Hindlimb muscle (tissue), 1 donor: Measurements from ENCODE around the gene COG2. TPM values are rescaled to one million over a fixed set of nuclear protein-coding genes. Genes with fewer than 3 reads are reported as not detected.
"Not testable (repeated sequence)": the region's sequence is repeated elsewhere in the genome, so short reads cannot be mapped to it uniquely, and the experiment has no call there.

Source experiments
- DNase-seq: peaks from one replicate; pipeline ENCODE4 v3.0.0-alpha.2; 2013
- polyA plus RNA-seq: library from polyadenylated mRNA; unstranded; fragments of 120-200 nt; gene quantifications from one replicate; pipeline ENCODE4 v1.2.1, GENCODE V29; 2013; ENCODE audit not compliant: insufficient read length

Gene COG2
- 23.9 TPM for polyA plus RNA-seq

DNA sequence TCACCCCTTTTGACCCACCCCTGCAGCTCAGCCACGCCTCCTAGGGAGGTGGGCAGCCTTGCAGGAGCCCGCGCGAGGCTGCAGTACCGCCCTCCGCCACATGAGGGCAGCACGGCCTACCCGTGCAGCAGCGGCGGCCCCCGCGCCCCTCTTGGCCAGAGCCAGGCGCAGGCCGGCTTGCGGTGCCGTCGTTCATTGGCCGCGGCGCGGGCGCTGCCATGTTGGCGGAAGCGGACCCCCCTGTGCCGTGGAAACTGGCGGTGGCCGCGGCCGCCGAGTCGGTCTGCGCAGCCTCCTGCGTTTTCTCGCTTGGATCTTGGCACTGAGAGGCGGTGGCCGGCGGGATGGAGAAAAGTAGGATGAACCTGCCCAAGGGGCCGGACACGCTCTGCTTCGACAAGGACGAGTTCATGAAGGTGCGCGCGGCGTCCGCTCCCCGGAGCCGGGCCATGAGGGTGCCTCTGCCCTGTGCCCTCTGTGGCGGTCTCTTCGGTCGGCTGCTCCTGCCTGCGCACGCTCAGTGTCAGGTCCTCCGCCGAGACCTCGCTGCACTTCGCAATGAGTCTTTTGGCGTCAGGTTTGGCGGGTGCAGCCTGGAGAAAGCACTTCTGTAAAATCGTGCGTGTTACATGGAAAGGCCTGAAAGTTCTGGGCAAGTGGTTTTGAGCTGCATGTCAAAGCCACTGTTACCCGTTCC, at the start of gene COG2:
COG2 (plus strand) TSS at position 219 of the 697 bp plus-strand sequence; CDS start at position 345, 126 bp downstream.
- DNase-seq: peak; percentile 94

- no peak for DNase-seq
Observed at GRCh38 chr1:230592848-230593414, 49.4 kb upstream of the COG2 start.

- DNase-seq: no peak
Observed at GRCh38 chr1:230594214-230594773, 48.0 kb upstream of the COG2 start.

DNA sequence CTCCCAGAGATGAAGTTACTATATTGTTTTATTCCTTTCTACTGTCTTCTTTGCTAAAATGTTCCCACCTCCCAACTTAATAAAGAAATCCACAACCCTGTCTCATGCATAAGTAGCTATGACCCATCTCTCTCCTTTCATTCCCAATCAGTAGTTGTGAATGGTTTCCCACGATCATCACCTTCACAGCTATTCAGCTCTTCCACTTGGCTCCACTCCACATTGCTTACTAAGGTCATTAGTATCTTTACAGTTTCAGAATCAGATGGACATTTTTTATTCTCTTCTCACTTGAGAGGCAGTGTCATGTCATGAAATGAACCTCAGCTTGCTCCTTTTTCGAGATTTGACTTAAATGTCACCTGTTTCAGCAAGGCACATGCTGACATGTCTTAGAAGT, 47.1 kb upstream of the COG2 start:
- DNase-seq: no peak

DNA sequence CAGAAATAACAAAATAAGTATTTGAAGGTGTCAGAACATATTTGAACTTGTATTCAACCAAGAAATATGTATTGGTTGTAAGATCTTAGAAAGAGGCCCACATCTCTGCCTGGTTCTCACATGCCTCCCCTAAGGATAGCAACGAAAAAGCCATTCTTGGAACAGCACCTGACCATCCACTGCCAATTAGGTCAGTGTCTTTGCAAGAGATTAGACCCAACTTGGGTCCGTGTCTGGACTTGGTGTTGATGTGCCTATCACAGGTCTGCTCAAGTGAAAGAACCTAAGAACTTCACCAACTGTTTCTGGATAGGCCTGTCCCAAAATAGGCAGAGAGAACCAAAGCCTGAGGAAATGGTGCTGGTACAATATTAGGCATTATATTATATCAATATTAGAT, 46.0 kb upstream of the COG2 start:
- no peak for DNase-seq

GRCh38 chr1:230598745-230599144, 43.5 kb upstream of the COG2 start:
- DNase-seq: no peak

DNA sequence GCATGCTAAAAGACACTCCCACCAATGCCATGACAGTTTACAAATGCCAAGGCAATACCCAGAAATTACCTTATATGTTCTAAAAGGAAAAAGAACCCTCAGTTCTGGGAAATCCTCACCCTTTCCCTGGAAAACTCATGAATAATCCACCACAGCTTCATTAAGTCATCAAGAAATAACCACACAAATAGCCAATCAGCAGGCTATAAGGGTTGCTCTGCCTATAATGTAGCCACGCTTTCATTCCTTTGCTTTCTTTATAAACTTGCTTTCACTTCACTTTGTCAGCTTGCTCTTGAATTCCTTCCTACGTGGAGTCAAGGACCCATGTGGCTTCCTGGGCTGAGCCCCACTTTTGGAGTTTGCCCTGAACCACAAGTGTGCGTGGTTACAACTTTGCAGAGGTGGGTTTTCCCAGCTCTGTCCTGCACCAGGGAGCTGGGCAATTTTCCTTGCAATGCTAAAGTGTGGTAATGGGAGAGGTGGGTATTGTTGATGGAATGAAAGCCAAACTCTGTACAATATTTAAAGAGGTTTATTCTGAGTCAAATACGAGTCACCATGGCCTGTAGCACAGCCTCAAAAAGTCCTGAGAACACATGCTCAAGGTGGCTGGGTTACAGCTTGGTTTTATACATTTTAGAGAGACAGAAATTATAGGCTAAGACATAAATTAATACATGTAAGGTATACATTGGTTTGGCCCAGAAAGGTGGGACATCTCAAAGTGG, 42.2 kb upstream of the COG2 start:
- no peak for DNase-seq

GRCh38 chr1:230600657-230601400, 41.5 kb upstream of the COG2 start:
- not testable (repeated sequence) for DNase-seq

GRCh38 chr1:230609208-230609607, 33.1 kb upstream of the COG2 start:
- DNase-seq: peak; percentile 22

- no peak for DNase-seq
Observed at GRCh38 chr1:230610589-230610988, 31.7 kb upstream of the COG2 start.

- DNase-seq: no peak
Observed at GRCh38 chr1:230611128-230611877, 31.0 kb upstream of the COG2 start.

DNA sequence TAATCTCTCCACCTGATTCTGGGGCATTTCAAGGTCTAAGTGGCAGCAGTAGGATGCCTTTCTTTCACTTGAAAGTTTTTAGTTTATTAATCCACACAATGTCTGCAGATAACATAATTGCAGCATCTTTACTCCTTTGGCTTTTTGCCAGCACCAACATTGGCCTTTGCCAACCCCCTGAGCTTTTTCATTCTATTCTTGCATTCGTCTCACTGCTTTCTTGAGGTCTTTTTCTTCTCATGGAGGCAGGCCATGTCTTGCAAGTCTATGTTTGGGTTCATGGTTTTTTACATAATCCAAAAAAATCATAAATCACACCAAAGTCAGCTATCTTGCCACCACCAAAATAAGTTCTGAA, 30.4 kb upstream of the COG2 start:
- DNase-seq: no peak

DNA sequence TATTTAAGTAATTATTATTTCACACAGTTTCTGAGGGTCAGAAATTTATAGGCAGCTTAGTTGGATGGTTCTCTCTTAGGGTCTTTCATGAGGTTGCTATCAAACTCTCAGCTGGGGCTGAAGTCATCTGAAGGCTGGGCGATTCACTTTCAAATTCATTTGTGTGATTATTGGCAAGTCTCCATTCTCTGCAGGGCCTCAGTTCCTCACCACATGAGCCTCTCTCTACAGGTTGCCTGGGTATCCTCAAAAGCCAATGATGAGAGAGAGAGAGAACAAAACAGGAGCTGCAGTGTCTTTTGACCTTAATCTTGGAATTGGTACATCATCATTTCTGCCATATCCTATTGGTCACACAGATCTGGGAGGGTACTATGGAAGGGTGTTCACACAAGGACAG, 29.6 kb upstream of the COG2 start:
- no peak for DNase-seq

DNA sequence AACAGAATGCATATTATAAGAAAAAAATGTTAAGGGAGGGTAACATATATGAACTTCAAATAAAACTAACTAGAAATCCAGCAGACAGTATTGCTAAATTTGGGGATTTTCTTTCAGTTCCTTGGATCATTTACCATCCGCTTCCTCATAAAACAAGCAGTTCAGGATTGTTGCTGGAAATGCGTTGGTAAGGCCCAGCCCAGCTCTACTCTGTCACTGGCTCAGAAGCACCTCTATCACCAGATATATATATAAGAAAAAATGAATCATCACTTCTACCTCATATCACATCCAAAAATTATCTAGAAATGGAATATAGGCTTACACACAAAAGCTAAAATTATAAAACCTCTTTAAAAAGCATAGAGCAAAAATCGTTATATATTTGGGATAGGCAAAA, 28.2 kb upstream of the COG2 start:
- DNase-seq: no peak

GRCh38 chr1:230618537-230618936, 23.7 kb upstream of the COG2 start:
- no peak for DNase-seq

DNA sequence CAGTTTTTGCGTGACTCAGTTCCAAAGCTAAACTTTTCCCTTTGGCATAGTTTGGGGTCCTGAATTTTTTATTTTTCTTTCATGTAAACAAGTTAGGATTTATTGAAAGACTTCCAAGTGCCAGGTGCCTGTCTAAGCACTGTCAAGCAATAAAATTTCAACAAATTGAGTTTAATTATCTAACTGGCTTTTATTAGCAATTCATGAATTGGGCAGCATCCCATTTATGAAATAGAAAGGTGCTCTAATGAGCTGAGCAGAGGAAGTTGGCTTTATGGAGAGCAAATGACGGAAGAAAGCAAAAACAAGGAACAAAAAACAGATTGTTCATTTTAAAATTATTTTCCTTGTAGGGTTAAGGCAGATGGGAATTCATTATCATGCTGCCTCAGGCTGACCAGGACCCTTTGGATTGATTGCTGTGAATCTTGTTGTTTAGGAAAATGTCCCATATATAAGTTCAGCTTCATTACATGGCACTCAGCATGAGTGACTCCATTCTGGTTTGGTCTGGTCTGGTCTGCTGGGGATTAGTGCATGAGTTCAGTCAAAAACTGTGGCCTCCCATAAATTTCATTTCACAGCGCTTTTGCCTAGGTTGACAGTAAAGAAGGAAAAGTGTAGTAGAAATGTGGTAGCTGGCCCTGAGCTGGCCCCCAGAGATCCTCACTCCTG, 21.5 kb upstream of the COG2 start:
- no peak for DNase-seq

- DNase-seq: peak; percentile 54
Observed at GRCh38 chr1:230621324-230622030, 20.8 kb upstream of the COG2 start.

- DNase-seq: no peak
Observed at GRCh38 chr1:230622151-230622550, 20.1 kb upstream of the COG2 start.

GRCh38 chr1:230624097-230624713, 18.1 kb upstream of the COG2 start:
- no peak for DNase-seq

GRCh38 chr1:230626232-230626631, 16.0 kb upstream of the COG2 start:
- no peak for DNase-seq
